Stimulated activated CD8-positive, alpha-beta memory T cell treated with anti-CD3 and anti-CD28 coated beads, Interleukin-2, amount 100 ng/mL, for 48 hours (primary cell): ENCODE results near the gene URB1.
"Not testable (repeated sequence)": the region's sequence is repeated elsewhere in the genome, so short reads cannot be mapped to it uniquely, and the experiment has no call there.

Experiments used
- DNase-seq, 2 donors: peaks; one replicate each; pipeline ENCODE4 v3.0.0-alpha.2; 2020; ENCODE audit warnings: low read depth in 2 of 2

URB1 gene

DNA sequence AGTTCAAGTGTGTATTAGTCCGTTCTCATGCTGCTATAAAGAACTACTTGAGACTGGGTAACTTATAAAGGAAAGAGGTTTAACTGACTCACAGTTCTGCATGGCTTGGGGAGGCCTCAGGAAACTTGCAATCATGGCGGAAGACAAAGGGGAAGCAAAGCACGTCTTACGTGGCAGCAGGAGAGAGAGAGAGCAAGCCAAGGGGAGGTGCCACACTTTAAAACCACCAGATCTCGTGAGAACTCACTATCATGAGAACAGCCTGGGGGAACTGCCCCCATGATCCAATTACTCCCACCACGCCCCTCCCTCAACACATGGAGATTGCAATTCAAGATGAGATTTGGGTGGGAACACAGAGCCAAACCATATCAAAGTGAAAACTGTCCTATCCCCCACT is 109.8 kb downstream of the URB1 start:
- no peak for DNase-seq

DNA sequence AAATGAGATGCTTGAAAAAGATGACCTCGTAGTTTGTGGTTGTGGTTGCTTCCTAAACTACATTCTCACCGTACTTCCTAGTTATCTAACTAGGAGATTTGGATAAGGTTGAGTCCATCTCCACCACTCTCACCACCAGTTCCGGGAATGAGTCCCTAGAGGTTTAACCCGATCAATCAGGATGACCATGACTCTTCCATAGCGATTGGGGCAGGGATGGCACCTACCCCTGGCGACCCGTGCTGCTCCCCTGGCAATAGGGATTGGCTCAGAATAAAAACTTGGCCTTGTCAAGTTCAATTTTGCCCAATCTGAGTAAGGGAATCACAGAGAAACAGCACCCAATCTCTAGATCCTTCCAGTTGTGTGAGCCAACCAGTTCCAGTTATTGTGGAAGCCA is 111.3 kb downstream of the URB1 start:
- DNase-seq: no peak

DNA sequence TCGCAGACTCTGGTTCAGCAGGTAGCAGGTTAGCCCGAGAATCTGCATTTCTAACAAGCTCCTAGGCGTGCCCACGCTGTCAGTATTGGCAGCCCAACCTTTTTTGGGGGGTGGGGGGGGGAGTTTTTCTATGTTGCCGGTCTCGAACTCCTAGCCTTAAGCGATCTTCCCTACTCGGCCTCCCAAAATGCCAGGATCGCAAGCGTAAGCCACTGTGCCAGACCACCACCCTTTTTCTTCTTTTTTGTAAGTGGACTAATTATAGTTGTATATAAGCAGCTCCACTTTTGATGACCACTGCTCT is 113.5 kb downstream of the URB1 start:
- DNase-seq: no peak

DNA sequence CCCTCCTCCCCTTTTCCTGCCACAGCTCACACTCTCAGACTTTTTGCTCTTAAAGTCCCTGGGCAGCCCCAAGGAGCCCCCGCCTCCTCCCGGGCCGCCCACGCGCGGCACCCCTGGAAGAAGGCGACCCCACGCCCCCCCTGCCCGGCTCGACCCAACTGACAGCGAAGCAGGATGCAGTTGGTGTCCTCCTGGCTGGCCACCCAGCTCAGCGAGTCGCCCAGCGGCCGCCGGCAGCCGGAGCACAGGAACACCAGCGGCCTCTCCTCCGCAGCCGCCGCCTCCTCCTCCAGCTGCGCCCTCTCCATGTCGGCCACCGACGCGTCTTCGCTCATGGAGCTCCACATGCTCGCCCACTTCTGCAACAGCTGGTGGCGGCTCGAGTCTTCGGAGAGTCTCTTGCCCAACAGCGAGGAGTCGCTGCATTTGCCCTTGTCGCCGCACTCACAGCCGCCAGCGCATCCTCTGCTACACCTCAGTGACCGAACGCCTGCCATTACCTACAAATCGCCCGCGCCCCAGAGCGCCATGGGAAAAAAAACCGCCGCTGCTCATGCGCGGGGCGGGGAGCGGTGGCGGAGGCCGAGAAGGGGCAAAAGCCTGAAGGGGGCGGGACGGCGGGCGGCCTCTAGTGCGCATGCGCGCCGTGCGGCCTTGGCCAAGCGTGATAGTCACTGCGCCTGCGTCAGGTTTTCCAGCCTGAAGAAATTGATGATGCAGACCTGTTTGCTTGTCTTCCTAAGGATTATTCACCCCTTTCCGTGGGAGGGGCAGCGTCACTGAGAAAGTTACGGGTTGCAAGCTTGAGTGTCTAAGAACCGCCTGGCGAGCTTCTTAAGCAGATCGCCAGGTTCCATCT is 114.1 kb downstream of the URB1 start, which contains the start of gene MIS18A:
MIS18A (minus strand) TSS at position 532 of the 859 bp plus-strand sequence; CDS start at position 497, 35 bp downstream.
- DNase-seq: peak; percentile 98

DNA sequence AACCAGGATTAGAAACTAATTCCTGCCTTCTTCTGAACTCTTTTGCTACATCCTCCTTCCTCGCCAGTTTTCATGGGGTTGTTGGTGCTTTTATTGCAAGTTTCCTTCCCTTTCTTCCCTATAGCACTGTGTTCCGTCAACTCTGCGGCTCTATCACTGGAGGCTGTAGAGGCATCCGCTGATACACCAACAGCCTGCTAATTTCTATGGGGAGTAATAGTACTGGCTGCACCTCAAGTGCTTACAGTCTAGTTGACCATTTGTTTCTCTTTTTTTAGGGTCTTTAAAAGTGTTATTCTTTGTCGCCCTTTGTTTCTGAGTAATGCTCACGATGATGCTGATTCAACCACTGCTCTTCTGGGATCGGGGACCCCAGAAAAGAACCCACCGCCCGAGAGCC is 114.7 kb downstream of the URB1 start:
- DNase-seq: no peak

DNA sequence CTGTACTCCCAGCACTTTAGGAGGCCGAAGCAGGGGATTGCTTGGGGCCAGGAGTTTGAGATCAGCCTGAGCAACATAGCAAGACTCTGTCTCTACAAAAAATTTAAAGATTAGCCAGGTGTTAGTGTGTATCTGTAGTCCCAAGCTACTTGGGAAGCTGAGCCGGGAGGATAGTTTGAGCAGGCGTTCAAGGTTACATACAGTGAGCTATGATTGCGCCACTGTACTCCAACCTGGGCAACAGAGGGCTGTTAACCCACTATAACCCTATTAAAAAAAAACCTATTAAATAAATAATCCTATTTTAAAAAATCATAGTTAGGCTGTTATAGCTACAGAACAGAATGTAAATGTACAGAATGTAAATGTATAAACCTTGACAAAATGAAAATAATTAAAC is 116.1 kb downstream of the URB1 start:
- no peak for DNase-seq

DNA sequence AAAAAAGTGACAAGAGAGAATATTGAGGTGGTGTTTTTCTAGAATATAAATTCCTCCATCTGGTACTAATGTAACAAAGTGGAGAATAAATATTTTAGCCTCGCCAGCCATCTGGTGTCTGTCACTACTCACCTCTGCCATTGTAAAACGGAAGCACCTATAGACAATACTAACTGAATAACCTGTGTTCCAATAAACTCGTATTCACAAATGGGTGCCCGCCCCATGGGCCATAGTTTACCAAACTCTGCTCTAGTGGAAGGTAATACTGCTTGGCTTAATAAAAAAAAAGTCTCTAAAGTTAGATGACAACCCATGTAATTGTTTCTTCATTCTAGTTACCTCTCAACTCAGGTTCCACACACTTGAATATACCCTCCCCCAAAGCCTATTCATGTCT is 122.1 kb downstream of the URB1 start:
- DNase-seq: no peak

DNA sequence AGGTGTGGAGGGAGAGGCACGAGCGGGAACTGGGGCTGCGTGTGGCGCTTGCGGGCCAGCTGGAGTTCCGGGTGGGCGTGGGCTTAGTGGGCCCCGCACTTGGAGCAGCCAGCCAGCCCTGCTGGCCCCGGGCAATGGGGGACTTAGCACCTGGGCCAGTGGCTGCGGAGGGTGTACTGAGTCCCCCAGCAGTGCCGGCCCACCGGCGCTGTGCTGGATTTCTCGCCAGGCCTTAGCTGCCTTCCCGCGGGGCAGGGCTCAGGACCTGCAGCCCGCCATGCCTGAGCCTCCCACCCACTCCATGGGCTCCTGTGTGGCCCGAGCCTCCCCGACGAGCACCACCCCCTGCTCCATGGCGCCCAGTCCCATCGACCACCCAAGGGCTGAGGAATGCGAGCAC is 127.5 kb downstream of the URB1 start:
- not testable (repeated sequence) for DNase-seq

DNA sequence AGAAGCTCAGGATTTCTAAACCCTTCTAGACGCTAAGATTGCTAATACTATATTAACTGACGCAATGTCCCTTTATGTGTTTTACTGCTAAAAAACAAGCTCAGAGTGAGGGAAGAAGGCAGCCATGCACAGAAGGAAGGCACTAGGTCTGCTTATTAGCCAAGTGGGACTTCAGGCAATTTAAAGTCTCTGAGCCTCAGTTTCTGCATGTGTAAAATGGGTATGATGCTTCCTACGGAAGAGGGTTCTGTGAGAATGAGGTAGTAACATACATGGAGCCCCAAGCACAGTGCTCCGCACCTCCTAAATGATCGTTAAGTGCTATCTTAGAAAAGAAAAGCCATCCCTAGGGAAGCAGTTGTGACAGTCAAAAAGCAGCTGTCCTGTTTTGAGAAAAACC is 130.9 kb downstream of the URB1 start:
- DNase-seq: no peak
